Fibroblast of lung (primary cell): ENCODE data around the gene SHANK1. TPM values are rescaled to one million over a fixed set of nuclear protein-coding genes. Genes with fewer than 3 reads are reported as not detected.

Experiments used
- DNase-seq, 2 donors: peaks; one replicate each; pipeline versions ENCODE4 v3.0.0 to v3.0.0-alpha.2; 2010; ENCODE audit warnings: low read depth in 2 of 2
- H2AFZ ChIP-seq: 2 replicates; pipeline ENCODE4 v1.5.1; 2012; ENCODE audit warnings: low read length, control low read depth, inconsistent platforms
- H3K27ac ChIP-seq: 2 replicates; pipeline ENCODE4 v1.5.1; 2011; ENCODE audit warnings: low read length, control low read depth; ENCODE audit not compliant: insufficient read depth
- H3K27me3 ChIP-seq: 2 replicates; pipeline ENCODE4 v1.5.1; 2011; ENCODE audit warnings: mild to moderate bottlenecking, low read length; ENCODE audit not compliant: control insufficient read depth, insufficient read depth
- H3K36me3 ChIP-seq: 2 replicates; pipeline ENCODE4 v1.5.1; 2011; ENCODE audit warnings: low read length; ENCODE audit not compliant: control insufficient read depth, insufficient read depth
- H3K4me1 ChIP-seq: 2 replicates; pipeline ENCODE4 v1.5.1; 2011; ENCODE audit warnings: low read length; ENCODE audit not compliant: control insufficient read depth, insufficient read depth; ENCODE audit errors: extremely low read depth
- H3K4me2 ChIP-seq: 2 replicates; pipeline ENCODE4 v1.5.1; 2011; ENCODE audit warnings: low read length, control low read depth; ENCODE audit not compliant: insufficient read depth; ENCODE audit errors: extremely low read depth
- H3K4me3 ChIP-seq, 4 experiments: fragments of 200-600 bp in 1 of 4; sonication (generic) in 1 of 4; replicated peaks in 1 of 4; 2 replicates each; pipeline ENCODE4 v1.5.1; 2011 to 2016; ENCODE audit warnings: low read length in 4 of 4, low read depth in 3 of 4, mild to moderate bottlenecking in 3 of 4, control low read depth in 2 of 4, inconsistent platforms in 1 of 4, mixed read lengths in 1 of 4; ENCODE audit not compliant: insufficient read depth in 1 of 4; ENCODE audit errors: control extremely low read depth in 1 of 4
- H3K79me2 ChIP-seq: 2 replicates; pipeline ENCODE4 v1.5.1; 2012; ENCODE audit warnings: mild to moderate bottlenecking, low read length, inconsistent platforms; ENCODE audit not compliant: control insufficient read depth, insufficient read depth
- H3K9ac ChIP-seq: 2 replicates; pipeline ENCODE4 v1.5.1; 2011; ENCODE audit warnings: mild to moderate bottlenecking, low read length, control low read depth; ENCODE audit not compliant: insufficient read depth
- H3K9me3 ChIP-seq: 2 replicates; pipeline ENCODE4 v1.5.1; 2012; ENCODE audit warnings: low read depth, low read length; ENCODE audit not compliant: control insufficient read depth, insufficient read depth
- H4K20me1 ChIP-seq: 2 replicates; pipeline ENCODE4 v1.5.1; 2011; ENCODE audit warnings: low read length; ENCODE audit not compliant: control insufficient read depth, insufficient read depth; ENCODE audit errors: extremely low read depth
- CTCF ChIP-seq, 2 donors: IDR thresholded peaks in 1 of 2; conservative IDR thresholded peaks in 1 of 2; 1 replicate in 1 of 2; 2 replicates in 1 of 2; pipeline ENCODE4 v1.5.1; 2011 to 2012; ENCODE audit warnings: low read length in 2 of 2, control low read depth in 1 of 2, inconsistent platforms in 1 of 2, low read depth in 1 of 2, mild to moderate bottlenecking in 1 of 2
- EZH2 ChIP-seq: IDR thresholded peaks from 2 replicates; pipeline ENCODE4 v1.5.1; 2012; ENCODE audit warnings: low read length, control low read depth, mild to moderate bottlenecking; ENCODE audit errors: missing control alignments
- polyA plus RNA-seq, 2 donors: library from polyadenylated mRNA; depleted of rRNA in 1 of 2; stranded (reverse) in 1 of 2; unstranded in 1 of 2; fragments of >200 nt; gene quantifications; 2 replicates each; pipeline ENCODE4 v1.2.1, GENCODE V29; 2011 to 2012; ENCODE audit warnings: missing spikeins in 1 of 2
- total RNA-seq: library from RNA; depleted of rRNA; stranded (reverse); fragments of >200 nt; gene quantifications from 2 replicates; pipeline ENCODE4 v1.2.1, GENCODE V29; 2014

SHANK1 gene
- total and polyA plus RNA-seq, 2 donors (not counting 1 experiment from before 2014, with no cell fraction given), result 1.4 to 7.9 TPM

- no peak overlapping the region for H3K4me3 ChIP-seq
- H3K9me3 ChIP-seq, result no peaks in the 10 kb centered on the region
- H3K27ac ChIP-seq, result no peak overlapping the region
- no peaks in the 10 kb centered on the region for H3K36me3 ChIP-seq
- H3K27me3 ChIP-seq, result no peaks in the 10 kb centered on the region
- H2AFZ ChIP-seq, result no peak overlapping the region
- no peak for TF ChIP-seq CTCF (conservative IDR thresholded peaks at IDR 0.05 in 1 of 2, IDR thresholded peaks at IDR 0.05 in 1 of 2; ENCODE audit: low read depth in 1 of 2, low read length in 2 of 2)
- TF ChIP-seq EZH2, result no peak
- no peaks in the 10 kb centered on the region for H3K4me1 ChIP-seq
- no peaks in the 10 kb centered on the region for H4K20me1 ChIP-seq
- no peak overlapping the region for H3K4me2 ChIP-seq
- no peaks in the 10 kb centered on the region for H3K79me2 ChIP-seq
- DNase-seq, result no peak
- no peak overlapping the region for H3K9ac ChIP-seq
Observed at GRCh38 chr19:50711196-50711595, 8.4 kb downstream of the SHANK1 start.

- no peak overlapping the region for H3K27ac ChIP-seq
- no peak for TF ChIP-seq EZH2
- no peak for TF ChIP-seq CTCF (conservative IDR thresholded peaks at IDR 0.05 in 1 of 2, IDR thresholded peaks at IDR 0.05 in 1 of 2; ENCODE audit: low read depth in 1 of 2, low read length in 2 of 2)
- no peak overlapping the region for H2AFZ ChIP-seq
- no peak overlapping the region for H3K9ac ChIP-seq
- no peaks in the 10 kb centered on the region for H3K79me2 ChIP-seq
- no peak overlapping the region for H3K4me2 ChIP-seq
- no peaks in the 10 kb centered on the region for H3K9me3 ChIP-seq
- no peak for DNase-seq
- H3K36me3 ChIP-seq, result no peaks in the 10 kb centered on the region
- H3K4me1 ChIP-seq, result no peaks in the 10 kb centered on the region
- no peaks in the 10 kb centered on the region for H4K20me1 ChIP-seq
- no peaks in the 10 kb centered on the region for H3K27me3 ChIP-seq
- no peak overlapping the region for H3K4me3 ChIP-seq
Observed at GRCh38 chr19:50710612-50711011, 9.0 kb downstream of the SHANK1 start.

- Histone ChIP-seq H3K4me2 (no peak overlapping the region), H3K27me3 (no peaks in the 10 kb centered on the region), H3K36me3 (no peaks in the 10 kb centered on the region), H3K9ac (no peak overlapping the region), H3K4me1 (no peaks in the 10 kb centered on the region), H4K20me1 (no peaks in the 10 kb centered on the region), H3K4me3 (no peak overlapping the region), H3K27ac (no peak overlapping the region), H3K9me3 (no peaks in the 10 kb centered on the region), H3K79me2 (no peaks in the 10 kb centered on the region), H2AFZ (no peak overlapping the region)
- no peak for DNase-seq
- TF ChIP-seq CTCF (conservative IDR thresholded peaks at IDR 0.05 in 1 of 2, IDR thresholded peaks at IDR 0.05 in 1 of 2; ENCODE audit: low read depth in 1 of 2, low read length in 2 of 2) (peak in 1 of 2 donors; percentile 9), EZH2 (no peak)
Observed at GRCh38 chr19:50710094-50710493, 9.5 kb downstream of the SHANK1 start.
